Measurements from ENCODE around the gene HSPB6. TPM values are rescaled to one million over a fixed set of nuclear protein-coding genes. Genes with fewer than 3 reads are reported as not detected.

HSPB6 gene
- total RNA-seq, 2 donors from 2014 or later = 0.33 to 0.90 TPM

DNA sequence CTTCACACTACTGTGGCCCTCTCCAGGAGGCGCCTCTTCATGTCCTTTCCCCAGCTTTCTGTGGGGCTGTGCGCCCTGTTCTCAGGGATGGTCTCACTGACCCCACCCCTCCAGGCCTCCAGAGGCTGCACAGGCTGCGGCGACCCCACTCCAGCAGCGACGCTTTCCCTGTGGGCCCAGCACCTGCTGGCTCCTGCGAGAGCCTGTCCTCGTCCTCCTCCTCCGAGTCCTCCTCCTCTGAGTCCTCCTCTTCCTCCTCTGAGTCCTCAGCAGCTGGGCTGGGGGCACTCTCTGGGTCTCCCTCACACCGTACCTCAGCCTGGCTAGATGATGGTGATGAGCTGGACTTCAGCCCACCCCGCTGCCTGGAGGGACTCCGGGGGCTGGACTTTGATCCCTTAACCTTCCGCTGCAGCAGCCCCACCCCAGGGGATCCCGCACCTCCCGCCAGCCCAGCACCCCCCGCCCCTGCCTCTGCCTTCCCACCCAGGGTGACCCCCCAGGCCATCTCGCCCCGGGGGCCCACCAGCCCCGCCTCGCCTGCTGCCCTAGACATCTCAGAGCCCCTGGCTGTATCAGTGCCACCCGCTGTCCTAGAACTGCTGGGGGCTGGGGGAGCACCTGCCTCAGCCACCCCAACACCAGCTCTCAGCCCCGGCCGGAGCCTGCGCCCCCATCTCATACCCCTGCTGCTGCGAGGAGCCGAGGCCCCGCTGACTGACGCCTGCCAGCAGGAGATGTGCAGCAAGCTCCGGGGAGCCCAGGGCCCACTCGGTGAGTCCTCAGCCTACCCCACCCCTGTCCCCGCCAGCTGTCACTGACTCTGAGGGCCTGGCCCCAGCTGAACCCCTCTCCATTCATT, 29.7 kb upstream of the HSPB6 start:
- Histone ChIP-seq H3K9me3 (ENCODE audit: control insufficient read depth, low read length) (no peaks in the 10 kb centered on the region), H3K36me3 (ENCODE audit: control insufficient read depth, insufficient read depth, low read length) (no peaks in the 10 kb centered on the region), H3K4me3 (ENCODE audit: low read length) (no peak overlapping the region), H3K9ac (ENCODE audit: extremely low read depth, low read length, poor library complexity, severe bottlenecking) (no peak overlapping the region), H3K4me1 (ENCODE audit: control insufficient read depth, insufficient read depth, low read length) (no peaks in the 10 kb centered on the region), H3K27me3 (ENCODE audit: control insufficient read depth, insufficient read depth, low read length, poor library complexity, severe bottlenecking) (no peaks in the 10 kb centered on the region), H3K27ac (ENCODE audit: low read depth, low read length) (no peak overlapping the region)
- Mint-ChIP-seq H3K4me3 (peak overlapping the region; percentile 49), H3K27me3 (ENCODE audit: insufficient read depth) (peaks cover 3% of the 10 kb centered on the region), H3K9me3 (no peaks in the 10 kb centered on the region), H3K36me3 (ENCODE audit: low read depth) (no peaks in the 10 kb centered on the region), H3K27ac (no peak overlapping the region), H3K4me1 (peaks cover 7% of the 10 kb centered on the region)
- no peak for DNase-seq
- 87 to 92% methylated on average over 10 to 30 of the region's 31 CpGs for WGBS, 2 experiments (ENCODE audit: insufficient coverage in 1 of 2, insufficient read length in 1 of 2)
- TF ChIP-seq, protein P1, sequence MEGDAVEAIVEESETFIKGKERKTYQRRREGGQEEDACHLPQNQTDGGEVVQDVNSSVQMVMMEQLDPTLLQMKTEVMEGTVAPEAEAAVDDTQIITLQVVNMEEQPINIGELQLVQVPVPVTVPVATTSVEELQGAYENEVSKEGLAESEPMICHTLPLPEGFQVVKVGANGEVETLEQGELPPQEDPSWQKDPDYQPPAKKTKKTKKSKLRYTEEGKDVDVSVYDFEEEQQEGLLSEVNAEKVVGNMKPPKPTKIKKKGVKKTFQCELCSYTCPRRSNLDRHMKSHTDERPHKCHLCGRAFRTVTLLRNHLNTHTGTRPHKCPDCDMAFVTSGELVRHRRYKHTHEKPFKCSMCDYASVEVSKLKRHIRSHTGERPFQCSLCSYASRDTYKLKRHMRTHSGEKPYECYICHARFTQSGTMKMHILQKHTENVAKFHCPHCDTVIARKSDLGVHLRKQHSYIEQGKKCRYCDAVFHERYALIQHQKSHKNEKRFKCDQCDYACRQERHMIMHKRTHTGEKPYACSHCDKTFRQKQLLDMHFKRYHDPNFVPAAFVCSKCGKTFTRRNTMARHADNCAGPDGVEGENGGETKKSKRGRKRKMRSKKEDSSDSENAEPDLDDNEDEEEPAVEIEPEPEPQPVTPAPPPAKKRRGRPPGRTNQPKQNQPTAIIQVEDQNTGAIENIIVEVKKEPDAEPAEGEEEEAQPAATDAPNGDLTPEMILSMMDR (conservative IDR thresholded peaks at IDR 0.05) = no peak

DNA sequence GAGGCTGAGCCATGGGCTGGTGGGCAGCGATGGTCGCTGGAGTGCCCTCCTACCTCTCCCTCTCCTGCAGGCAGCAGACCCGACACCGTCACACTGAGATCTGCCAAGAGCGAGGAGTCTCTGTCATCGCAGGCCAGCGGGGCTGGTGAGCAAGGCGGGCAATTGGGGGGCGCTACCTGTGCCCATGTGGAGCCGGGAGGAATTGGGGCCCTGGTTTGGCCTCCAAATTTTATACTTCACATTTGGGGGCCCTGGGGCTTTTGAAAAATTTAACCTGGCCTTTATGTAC, 28.5 kb upstream of the HSPB6 start:
- Histone ChIP-seq H3K36me3 (ENCODE audit: control insufficient read depth, insufficient read depth, low read length) (no peaks in the 10 kb centered on the region), H3K4me3 (ENCODE audit: low read length) (no peak overlapping the region), H3K27ac (ENCODE audit: low read depth, low read length) (no peak overlapping the region), H3K27me3 (ENCODE audit: control insufficient read depth, insufficient read depth, low read length, poor library complexity, severe bottlenecking) (no peaks in the 10 kb centered on the region), H3K9me3 (ENCODE audit: control insufficient read depth, low read length) (no peaks in the 10 kb centered on the region), H3K4me1 (ENCODE audit: control insufficient read depth, insufficient read depth, low read length) (no peaks in the 10 kb centered on the region), H3K9ac (ENCODE audit: extremely low read depth, low read length, poor library complexity, severe bottlenecking) (no peak overlapping the region)
- Mint-ChIP-seq H3K27me3 (ENCODE audit: insufficient read depth) (peaks cover 3% of the 10 kb centered on the region), H3K36me3 (ENCODE audit: low read depth) (no peaks in the 10 kb centered on the region), H3K27ac (no peak overlapping the region), H3K9me3 (no peaks in the 10 kb centered on the region), H3K4me3 (peak overlapping the region; percentile 49), H3K4me1 (peaks cover 7% of the 10 kb centered on the region)
- DNase-seq = no peak
- 80 to 92% methylated on average over 9 to 10 of the region's 10 CpGs for whole genome bisulfite sequencing, 2 experiments (ENCODE audit: insufficient coverage in 1 of 2, insufficient read length in 1 of 2)
- TF ChIP-seq, protein P1 (conservative IDR thresholded peaks at IDR 0.05) = no peak

DNA sequence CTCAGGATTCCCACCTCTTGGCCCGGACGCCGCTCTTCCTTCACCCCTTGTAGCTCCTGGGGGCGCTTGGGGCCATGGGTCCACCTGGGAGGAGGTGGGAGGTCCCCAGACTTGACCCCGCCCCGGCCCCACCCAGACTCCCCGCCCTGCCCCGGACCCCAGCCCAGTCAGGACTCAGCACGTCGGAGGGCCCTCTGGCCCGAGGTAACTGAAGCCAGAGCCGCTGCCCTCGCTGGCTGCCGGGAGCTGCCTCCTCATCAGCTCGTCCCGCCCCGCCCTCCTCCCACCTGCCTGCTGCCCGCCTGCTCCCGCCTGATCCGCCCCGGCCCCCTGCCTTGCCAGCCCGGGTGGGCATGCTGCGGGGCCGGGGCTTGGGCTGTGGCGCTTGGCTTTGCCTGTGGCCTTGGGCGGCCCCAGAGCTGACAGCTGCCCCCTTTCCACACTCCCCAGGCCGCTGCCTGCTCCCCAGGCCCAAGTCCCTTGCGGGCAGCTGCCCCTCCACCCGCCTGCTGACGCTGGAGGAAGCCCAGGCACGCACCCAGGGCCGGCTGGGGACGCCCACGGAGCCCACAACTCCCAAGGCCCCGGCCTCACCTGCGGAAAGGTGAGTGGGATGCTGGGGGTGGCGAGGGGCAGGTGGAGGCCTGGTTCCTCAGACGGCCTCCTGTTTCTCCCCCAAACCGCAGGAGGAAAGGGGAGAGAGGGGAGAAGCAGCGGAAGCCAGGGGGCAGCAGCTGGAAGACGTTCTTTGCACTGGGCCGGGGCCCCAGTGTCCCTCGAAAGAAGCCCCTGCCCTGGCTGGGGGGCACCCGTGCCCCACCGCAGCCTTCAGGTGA, 27.9 kb upstream of the HSPB6 start:
- Histone ChIP-seq H3K9ac (ENCODE audit: extremely low read depth, low read length, poor library complexity, severe bottlenecking) (no peak overlapping the region), H3K4me1 (ENCODE audit: control insufficient read depth, insufficient read depth, low read length) (no peaks in the 10 kb centered on the region), H3K36me3 (ENCODE audit: control insufficient read depth, insufficient read depth, low read length) (no peaks in the 10 kb centered on the region), H3K4me3 (ENCODE audit: low read length) (no peak overlapping the region), H3K9me3 (ENCODE audit: control insufficient read depth, low read length) (no peaks in the 10 kb centered on the region), H3K27ac (ENCODE audit: low read depth, low read length) (no peak overlapping the region), H3K27me3 (ENCODE audit: control insufficient read depth, insufficient read depth, low read length, poor library complexity, severe bottlenecking) (no peaks in the 10 kb centered on the region)
- no peaks in the 10 kb centered on the region for H3K9me3 Mint-ChIP-seq
- peaks cover 7% of the 10 kb centered on the region for H3K4me1 Mint-ChIP-seq
- no peak overlapping the region for H3K27ac Mint-ChIP-seq
- H3K36me3 Mint-ChIP-seq (ENCODE audit: low read depth) = no peaks in the 10 kb centered on the region
- TF ChIP-seq, protein P1 (conservative IDR thresholded peaks at IDR 0.05) = peak; percentile 66
- 28 to 68% methylated on average over 10 to 45 of the region's 45 CpGs for WGBS, 2 experiments (ENCODE audit: insufficient coverage in 1 of 2, insufficient read length in 1 of 2)
- H3K27me3 Mint-ChIP-seq (ENCODE audit: insufficient read depth) = peaks cover 3% of the 10 kb centered on the region
- DNase-seq = peak; percentile 97
- H3K4me3 Mint-ChIP-seq = peak overlapping the region; percentile 49

All from endodermal cell (in vitro differentiated cells).